HEK293T (cell line): ENCODE data around the gene NOVA2.

Source experiments
- ARNT ChIP-seq: fragments of 450-650 bp; IDR thresholded peaks from 2 replicates; pipeline ENCODE4 v1.6.1; 2017; ENCODE audit warnings: mild to moderate bottlenecking
- ELF4 ChIP-seq: fragments of 450-650 bp; IDR thresholded peaks from 2 replicates; pipeline ENCODE4 v1.6.1; 2017; ENCODE audit warnings: antibody characterized with exemption
- FOXM1 ChIP-seq: fragments of 450-650 bp; IDR thresholded peaks from 2 replicates; pipeline ENCODE4 v1.6.1; 2017; ENCODE audit warnings: mild to moderate bottlenecking, borderline replicate concordance
- NFRKB ChIP-seq: fragments of 450-650 bp; IDR thresholded peaks from 2 replicates; pipeline ENCODE4 v1.6.1; 2016; ENCODE audit warnings: mild to moderate bottlenecking, moderate library complexity
- SP1 ChIP-seq: fragments of 450-650 bp; IDR thresholded peaks from 2 replicates; pipeline ENCODE4 v1.6.1; 2017
- SUZ12 ChIP-seq: fragments of 450-650 bp; IDR thresholded peaks from 2 replicates; pipeline ENCODE4 v1.6.1; 2016; ENCODE audit warnings: mild to moderate bottlenecking
- ZNF384 ChIP-seq: fragments of 450-650 bp; IDR thresholded peaks from 2 replicates; pipeline ENCODE4 v1.6.1; 2016

GRCh38 chr19:45897261-45897812, 76.3 kb downstream of the NOVA2 start:
- no peak for TF ChIP-seq ARNT
- TF ChIP-seq FOXM1 = no peak
- no peak for TF ChIP-seq ZNF384
- TF ChIP-seq NFRKB = no peak
- TF ChIP-seq ELF4 = no peak
- TF ChIP-seq SUZ12 = no peak
- no peak for TF ChIP-seq SP1
